Kidney capillary endothelial cell (primary cell): ENCODE data around the gene LMO2.

Source experiments
- DNase-seq: peaks from one replicate; pipeline ENCODE4 v3.0.0-alpha.2; 2018; ENCODE audit warnings: low spot score

The LMO2 gene

DNA sequence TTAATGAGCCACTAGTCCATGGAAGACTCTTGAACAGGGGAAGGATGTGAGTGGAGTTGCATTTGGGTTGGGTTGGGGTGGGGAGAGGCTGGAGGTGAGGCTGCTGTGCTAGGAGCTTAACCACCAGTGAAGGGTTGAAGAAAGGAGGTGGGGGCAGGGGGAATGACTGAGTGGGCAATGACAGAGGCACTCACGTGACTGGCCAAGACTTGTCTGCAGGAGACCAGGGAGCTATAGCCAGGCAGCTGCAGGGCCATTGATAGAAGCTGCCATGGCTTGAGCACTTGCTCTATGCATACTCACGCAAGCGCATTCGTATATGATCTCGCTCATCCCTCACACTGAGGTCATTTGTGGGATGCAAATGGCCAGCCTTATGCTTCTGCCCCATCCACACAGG, 4.0 kb downstream of the LMO2 start:
- no peak for DNase-seq

DNA sequence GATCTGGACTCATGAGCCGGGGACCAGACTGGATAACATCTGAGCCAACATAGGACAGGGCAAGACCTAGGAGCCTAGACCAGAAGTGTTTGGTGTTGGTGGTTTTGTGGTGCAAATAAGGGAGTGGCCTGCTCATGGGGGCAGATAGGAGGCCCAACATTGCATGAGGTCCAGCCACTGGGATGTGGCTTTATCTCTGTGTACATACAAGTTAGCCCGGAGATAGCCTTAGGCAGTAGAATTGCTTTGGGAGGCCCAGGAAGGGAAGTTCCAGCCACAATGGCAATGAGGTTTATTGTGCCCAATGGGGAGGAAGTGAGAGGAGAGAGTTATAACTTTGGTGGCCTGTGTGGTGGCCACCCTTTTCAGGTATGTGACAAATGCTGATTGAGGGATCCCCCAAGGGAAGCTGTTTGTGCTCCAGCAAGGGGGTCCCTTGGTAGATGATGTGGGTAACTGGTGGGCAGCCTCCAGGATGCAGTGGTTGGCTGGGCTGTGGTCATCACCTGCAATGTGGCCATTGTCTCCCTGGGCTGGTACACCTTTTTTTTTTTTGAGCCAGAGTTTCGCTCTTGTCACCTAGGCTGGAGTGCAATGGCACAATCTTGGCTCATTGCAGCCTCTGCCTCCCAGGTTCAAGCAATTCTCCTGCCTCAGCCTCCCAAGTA, 6.4 kb downstream of the LMO2 start:
- no peak for DNase-seq

DNA sequence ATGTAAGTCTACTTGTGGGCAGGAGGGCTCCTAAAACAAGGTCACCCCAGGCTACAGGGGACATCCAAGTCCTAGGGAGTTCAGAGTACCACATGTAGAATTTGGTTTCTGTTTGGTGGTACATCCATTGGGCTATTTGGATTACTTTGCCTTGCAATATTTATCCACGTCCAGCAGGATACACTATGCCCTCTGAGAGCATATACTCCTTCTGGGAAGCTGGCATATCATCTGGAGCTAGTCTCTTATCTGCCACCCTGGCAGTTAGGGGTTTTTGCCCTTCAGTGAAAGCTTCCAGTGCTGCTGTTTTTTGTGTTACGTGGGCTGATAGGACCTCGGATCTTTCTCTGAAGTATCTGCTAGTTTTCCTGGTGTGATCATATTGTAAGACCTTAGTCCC, 7.3 kb downstream of the LMO2 start:
- DNase-seq, result no peak

DNA sequence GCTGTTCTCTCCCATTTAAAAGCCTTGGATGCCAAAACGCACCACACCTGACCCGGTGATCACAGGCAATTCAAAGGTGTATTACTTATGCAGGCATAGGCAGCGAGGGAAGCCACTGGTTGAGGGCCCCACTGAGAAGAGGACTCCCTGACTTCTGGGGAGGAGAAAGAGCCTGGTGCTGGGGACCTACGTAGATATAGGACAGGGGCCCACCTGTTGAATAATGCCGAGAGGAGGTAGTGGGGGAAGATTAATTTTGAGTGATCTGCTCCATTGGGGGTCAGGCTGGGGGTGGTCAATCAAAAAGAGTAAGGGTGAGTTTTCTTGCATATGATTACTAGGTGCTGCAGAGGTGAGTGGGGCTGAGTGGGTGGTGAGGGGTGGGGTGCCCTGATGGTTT, 7.8 kb downstream of the LMO2 start:
- no peak for DNase-seq

DNA sequence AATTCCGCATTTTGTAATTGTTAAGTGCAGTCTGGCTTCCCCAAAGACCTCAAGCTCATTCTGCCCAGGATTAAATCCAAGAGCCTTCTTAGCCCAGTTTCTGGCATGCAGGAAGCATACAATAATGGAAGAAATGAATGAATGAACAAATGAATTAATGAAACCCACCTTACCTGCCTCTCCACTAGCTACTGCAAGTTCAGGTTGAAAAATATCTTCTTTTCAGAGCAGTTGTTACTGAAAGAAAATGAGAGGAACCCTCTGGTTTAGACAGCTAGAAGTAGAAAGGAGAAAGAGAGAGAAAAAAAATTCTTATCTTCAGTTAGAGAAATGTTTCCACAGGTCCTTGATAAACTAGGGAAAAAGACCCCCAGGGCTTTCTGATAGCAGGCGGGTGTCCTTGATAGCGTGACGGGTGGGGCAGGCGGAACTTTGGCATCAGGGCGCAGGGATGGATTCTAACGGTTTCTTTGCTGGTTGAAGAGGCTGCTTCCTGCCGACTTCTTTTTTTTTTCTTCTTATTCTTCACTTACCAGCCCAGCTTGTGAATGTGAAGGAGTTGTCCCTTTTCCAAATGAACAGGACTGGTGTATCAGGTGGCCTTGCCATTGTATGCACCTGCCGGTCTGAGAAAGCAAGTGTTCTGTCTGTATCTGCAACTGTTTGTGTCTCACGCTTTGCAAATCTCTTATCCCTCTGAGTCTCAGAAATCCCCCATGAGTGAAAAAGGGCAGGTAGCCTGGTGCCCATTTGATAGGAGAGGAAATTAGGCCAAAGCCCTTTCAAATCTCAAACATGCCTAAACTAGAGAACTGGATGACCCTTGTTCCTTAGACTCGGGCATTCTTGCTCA, 10.0 kb downstream of the LMO2 start:
- no peak for DNase-seq

DNA sequence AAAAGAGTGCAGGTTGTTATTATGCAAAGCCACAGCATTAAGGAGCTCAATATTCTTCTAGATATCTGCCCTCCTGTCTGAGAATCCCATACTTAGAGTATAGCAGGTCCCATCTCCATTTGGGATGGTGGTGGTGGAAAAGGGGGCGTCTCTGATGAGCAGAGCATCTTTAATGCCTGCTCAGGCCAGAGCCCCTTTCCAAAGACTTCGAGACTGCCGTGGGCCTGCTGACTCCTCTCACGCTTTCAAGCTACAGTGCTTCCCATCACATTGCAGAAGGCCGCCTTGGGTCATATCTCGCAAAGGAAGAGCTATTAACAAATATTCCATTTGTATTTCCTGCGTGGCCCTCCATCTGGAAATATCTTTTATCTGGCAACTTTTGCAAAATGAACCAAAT, 10.9 kb downstream of the LMO2 start:
- DNase-seq, result no peak

DNA sequence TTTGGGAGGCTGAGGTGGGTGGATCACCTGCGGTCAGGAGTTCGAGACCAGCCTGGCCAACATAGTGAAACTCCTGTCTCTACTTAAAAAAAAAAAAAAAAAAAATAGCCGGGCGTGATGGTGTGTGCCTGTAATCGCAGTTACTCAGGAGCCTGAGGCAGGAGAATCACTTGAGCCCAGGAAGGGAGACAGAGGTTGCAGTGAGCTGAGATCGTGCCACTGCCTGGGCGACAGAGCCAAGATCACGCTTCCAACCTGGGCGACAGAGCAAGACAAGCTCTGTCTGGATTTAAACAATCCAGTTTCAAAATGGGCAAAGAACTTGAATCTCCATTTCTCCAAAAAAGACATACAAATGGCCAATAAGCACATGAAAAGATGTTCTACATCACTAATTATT, 12.5 kb downstream of the LMO2 start:
- no peak for DNase-seq

DNA sequence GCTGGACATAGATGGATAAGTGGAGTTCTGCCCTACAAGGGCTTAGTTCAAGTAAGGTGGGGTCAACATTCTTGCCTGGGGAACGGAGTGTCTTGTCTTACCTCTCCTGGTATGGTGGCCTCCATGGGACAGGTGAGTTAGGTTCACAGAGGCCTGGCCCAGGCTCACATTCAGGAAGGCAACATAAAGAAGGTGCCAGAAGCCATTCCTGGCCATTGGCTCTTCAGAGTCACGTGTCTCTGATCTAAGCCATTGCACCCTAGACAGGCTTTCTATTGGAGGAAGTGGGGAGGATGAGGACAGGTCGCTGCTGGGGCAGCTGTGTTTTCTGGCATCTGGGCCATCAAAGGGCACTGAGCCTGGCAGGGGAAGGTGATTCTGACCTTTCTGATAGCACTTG, 14.8 kb downstream of the LMO2 start:
- no peak for DNase-seq

DNA sequence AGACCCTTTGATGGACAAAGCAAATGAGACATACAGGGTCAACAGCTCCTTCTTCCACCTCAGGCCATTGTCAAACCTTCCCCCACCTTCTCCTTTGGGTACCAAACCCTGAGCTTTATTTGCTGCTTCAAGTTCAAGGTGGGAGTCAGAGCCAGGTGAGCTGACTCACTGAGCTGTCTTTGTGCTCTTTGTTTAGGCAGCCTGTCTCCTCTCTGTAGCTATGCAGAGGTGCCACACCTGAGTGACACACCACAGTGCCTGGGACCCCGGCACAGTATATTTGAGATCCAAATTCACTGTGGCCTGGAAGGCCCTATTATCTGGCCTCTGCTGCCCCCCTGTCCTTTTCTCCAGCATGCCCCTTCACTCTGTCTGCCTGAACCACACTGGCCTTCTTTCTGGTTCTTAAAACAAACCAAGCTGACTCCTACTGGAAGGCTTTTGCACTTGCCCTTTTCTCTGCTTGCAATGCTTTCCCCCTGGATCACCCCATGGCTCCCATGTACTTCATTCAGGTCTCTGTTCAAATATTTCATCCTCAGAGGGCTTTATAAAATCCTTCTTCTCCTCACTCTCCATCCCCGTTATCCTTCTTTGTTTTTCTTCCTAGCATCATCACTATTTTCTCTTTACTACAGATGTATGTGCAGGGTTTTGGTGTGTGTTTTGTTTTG, 16.1 kb downstream of the LMO2 start:
- DNase-seq, result no peak

DNA sequence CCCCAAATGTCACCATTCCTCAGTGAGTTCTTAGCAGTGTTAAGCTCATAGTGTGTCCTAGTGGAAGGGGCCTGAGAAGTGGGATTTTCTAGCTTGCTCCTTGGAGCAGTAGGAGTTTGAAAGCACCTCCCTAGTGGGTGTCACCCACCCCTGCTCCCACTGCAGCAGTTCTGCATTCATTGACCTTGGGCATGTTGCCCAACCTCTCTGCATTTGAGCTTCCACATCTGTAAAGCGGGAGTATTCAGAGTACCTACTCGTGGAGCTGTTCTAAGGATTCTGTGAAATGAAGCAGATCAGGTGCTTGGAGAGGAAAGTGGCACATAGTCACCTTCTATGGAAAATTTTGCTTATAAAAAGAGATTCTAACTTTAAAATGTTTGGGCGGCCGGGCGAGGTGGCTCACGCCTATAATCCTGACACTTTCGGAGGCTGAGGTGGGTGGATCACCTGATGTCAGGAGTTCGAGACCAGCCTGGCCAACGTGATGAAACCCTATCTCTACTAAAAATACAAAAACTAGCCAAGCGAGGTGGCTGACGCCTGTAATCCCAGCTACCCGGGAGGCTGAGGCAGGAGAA, 16.9 kb downstream of the LMO2 start:
- DNase-seq, result no peak

DNA sequence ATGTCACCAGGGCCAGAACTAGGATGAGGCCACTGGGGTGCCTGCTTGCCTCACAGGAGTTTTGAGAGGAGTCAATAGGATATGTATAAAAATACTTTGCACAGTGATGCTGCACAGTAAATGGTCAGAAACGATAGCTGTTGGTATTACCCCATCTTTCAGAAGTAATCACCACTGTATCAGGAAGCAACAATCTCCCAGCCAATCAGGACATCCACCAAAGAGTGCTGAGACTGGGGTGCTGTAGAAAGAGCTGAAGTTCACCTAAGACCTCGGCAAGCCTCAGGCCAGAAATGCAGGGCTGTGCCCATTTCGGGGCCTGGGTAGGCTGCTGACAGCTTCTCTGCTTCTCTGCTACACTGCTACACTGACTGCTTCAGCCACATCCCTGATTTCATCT, 17.4 kb downstream of the LMO2 start:
- DNase-seq, result no peak

DNA sequence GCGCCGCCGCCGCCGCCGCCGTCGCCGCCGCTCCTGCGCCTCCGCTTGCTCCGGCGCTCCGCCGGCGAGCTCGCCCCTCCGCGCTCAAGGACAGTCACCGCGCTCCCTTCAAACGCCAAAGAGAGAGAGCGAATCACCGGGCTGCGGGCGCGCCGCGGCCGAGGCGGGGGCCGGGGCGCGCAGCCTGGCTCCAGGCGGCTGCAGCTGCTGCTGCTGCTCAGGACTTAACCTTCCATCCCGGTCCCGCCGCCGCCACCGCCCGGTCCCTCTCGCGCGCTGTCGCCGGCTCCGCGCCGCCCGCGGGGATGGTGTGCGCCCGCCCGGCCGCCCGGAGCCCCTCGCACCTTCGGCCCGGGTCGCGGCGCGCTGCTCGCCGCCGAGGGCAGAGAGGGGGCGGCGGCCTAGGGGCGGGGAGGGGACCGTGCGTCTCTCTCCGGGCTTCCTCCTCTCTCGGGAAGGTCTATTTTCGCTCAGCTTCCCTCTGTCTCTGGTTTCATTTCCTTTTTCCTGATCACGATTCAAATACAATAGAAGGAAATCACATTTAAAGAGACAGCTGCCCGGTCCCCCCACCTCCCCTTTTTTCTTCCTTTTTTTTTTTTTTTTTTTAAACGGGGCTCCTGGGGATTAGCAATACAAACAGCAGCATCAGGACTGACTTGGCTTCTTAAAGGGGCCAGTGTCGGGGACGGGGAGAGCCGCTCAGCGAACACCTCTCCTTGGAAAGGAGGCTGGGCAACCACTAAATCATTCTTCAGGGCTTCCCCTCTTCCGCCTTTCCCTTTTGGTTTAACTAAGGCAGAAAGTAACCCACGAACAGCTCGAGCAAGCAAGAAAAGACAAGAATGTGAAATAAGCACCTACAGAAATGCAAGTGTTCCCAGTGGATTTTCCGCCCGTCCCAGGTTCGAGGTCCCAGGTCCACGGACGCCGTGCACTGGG, 22.1 kb downstream of the LMO2 start:
- DNase-seq, result peak; percentile 78

DNA sequence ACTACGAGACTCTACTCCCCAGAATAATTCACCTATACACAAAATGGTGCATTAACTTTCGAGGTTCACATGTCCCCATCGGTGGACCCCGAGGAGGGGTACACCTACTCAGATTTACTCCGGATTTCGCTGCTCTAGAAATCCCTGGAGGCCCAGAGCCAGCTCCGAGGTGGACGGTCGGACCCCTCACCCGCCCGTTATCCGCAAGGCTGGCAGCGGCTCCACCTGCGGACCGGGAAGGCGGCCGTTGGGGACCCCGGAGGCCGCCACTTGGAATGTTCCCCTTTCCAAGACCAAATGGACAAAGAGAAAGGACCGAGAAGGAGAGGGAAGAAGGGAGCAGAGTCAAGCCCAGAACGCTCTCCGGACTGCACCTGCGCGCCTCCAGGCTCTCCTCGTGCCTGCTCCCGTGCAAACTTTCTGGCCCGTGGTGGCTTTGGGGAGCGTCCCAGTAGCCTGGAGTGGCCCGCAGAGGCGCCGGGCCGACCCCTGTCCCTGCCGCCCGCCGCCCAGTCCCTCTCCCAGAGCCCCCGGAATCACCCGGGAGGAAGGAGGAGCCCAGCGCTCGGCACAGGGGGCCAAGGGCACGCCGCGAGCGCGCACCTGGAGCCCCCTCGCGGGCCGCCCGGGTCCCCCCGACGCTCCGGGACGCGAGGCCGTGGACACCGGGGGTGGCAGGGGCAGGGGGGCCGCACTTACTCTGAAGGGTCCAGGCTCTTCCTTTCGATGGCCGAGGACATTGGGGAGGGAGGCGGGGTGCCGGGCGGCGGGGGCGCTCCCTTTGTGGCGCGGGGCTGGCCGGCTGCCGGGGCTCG, 23.0 kb downstream of the LMO2 start:
- no peak for DNase-seq

DNA sequence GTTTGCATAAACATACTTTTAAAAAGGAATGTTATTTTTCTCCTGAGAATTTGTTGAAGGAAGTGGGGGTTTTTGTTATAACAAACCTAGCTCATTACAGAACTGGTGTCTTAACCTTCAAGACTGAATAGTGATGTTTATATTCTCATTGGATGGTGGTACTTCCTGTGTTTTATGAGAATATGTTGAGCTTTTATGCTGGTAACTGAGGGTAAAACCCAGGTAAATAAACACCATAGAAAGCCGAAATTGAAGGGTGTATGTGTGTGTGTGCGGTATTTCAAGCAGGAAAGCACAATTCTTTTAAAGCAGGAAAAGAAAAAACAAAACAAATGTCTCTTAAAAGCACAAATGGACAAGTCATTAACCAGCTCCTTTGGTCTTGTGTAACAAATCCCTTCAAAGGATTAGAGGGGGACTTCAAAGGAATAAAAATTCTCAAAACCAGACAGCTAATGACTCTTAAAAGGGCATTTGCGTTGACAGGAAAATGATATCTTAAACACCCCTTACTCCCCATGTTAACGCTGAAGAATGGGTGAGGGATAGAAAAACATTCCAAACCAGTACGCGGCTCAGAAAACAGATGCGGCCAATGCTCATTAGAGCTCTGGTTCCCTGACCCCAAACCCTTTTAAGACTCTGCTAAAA, 23.8 kb downstream of the LMO2 start:
- DNase-seq, result no peak

DNA sequence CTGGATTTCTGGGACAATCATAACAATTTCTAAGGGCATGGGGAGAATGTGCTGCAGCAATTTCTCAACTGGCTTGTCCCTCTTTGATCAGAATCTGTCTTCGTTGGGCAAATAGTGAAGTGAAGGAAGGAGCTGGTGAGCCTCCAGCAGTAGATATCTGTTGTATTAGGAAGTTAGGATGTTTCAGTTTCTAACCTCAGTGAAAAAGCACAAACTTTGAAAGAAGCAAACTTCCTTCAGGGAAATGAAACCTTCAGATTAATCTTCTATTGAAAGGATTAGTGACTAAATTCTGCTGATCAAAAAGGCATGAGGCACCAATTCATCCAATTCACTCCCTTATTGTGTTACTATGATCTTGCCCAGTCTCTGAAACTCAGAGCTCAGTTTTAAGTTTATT, 24.3 kb downstream of the LMO2 start:
- no peak for DNase-seq

DNA sequence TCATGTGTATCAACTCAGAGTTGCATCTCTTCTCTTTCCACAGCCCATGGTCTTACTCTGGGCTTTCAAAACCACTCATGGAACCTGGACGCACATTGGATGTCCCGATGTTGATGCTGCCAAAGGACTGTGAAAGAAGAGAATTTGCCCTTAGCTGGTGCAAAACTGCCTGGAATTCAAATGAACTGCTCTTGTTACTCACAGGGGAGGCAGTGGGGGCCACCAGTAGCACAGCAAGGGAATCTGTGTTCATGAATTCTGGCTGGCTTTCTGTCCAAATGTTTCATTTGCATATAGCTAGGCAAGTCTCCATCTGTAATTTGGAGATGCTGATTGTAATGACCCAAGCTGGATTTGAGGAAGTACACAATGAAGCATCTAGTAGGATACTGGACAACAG, 24.9 kb downstream of the LMO2 start:
- DNase-seq, result no peak

DNA sequence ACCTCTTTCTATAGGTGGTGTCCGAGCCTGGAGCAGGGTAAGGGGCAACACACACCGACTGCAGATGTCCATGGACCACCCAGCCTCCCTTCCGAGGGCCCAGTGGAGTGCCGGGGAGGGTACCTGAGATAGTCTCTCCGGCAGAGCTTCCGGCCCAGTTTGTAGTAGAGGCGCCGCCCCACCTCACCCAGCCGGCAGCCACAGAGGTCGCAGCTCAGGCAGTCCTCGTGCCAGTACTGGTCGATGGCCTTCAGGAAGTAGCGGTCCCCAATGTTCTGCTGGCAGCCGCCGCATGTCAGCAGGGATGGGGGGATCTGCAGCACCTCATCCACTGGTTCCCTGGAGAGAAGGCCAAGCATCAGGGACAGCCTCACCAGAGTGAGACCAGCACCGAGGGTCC, 27.4 kb downstream of the LMO2 start:
- DNase-seq, result no peak

DNA sequence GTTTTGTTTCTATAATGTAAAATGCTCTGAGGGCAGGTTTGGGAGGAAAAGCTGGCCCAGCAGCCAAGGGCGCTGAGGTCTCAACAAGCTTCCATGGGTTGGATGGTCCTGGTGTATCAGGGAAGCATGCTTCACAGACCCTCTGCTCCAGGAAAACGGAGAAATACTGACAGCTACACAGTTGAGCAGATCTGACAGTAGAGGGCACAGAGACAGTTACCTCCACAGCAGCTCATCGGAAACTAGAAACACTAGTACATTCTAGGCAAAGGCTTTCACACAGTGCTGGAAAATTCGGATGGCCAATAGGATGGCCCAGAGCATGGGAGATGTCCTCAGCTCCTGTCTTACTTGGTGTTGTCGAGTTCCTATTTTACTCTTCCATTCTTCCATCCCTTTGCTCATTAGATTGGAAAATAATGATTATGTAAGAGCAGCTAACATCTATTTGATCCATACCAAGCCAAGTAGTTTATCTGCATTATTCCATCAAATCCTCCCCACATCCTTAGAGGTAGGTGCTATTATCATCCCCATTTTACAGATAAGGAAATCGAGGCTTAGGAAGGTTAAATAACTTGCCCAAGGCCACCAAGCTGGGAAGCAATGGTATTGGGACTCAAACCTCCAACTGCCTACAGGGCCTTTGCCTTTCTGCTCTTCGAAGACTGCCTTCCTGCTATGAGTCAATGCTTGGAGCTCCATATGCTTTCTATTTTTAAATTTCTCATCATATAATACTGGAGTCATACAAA, 28.3 kb downstream of the LMO2 start:
- peak; percentile 62 for DNase-seq

DNA sequence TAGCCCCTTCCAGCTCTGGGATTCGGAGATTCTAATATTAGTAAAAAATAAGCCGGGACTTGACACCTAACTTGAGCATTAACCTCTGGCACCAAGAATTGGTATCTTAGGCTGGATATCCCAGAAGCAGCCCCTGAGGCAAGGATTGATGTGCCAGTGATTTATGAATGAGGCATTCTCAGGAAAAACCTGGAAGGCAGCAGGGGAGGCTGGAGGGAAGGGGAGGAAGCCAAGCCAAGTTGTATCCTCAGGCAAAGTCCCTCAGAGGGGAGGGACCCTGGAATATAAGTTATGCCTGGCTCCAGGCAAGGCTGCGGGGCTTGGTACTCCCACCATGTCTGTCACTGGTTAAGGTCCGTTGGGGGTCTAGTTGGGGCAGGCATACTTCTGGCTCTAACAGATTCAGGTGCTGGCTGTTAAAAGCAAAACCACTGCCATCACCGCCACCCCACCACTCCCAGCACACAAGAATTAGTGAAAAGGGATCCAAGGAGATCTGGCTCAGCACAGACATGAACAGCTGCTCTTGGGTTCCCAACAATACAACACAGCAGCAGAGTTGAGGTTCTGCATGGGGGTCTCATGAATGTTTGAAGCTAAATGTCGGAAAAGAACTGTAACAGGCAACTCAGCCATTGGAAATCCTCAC, 29.8 kb downstream of the LMO2 start:
- DNase-seq, result no peak
